GM18870 (cell line): ENCODE results near the gene ABCD2.
"Not testable (repeated sequence)": the region's sequence is repeated elsewhere in the genome, so short reads cannot be mapped to it uniquely, and the experiment has no call there.

Experiments
- ATAC-seq: cut with Tn5 transposase; IDR thresholded peaks from one replicate; pipeline ENCODE4 v1.9.1; 2021; ENCODE audit warnings: moderate library complexity; ENCODE audit not compliant: unreplicated experiment

The ABCD2 gene

GRCh38 chr12:39541471-39541870 is 78.1 kb downstream of the ABCD2 start:
- ATAC-seq = no peak

- ATAC-seq = no peak
Observed at GRCh38 chr12:39538679-39539104, 80.9 kb downstream of the ABCD2 start.

GRCh38 chr12:39533951-39534350 is 85.7 kb downstream of the ABCD2 start:
- no peak for ATAC-seq

- ATAC-seq = no peak
Observed at GRCh38 chr12:39532448-39532847, 87.2 kb downstream of the ABCD2 start.

- ATAC-seq = no peak
Observed at GRCh38 chr12:39526974-39527373, 92.6 kb downstream of the ABCD2 start.

- not testable (repeated sequence) for ATAC-seq
Observed at GRCh38 chr12:39522167-39522566, 97.4 kb downstream of the ABCD2 start.

- no peak for ATAC-seq
Observed at GRCh38 chr12:39510001-39510400, 109.6 kb downstream of the ABCD2 start.

- ATAC-seq = no peak
Observed at GRCh38 chr12:39505554-39505953, 114.0 kb downstream of the ABCD2 start.

GRCh38 chr12:39505023-39505422 is 114.6 kb downstream of the ABCD2 start:
- ATAC-seq = no peak

- no peak for ATAC-seq
Observed at GRCh38 chr12:39503439-39503838, 116.2 kb downstream of the ABCD2 start.

GRCh38 chr12:39502726-39503125 is 116.9 kb downstream of the ABCD2 start:
- ATAC-seq = no peak
